OCI-LY7 (cell line): Measurements from ENCODE around the gene HDAC4. TPM values are rescaled to one million over a fixed set of nuclear protein-coding genes. Genes with fewer than 3 reads are reported as not detected.

Experiments used
- BruUV-seq: library from RNA; stranded (reverse); fragments of 400-500 nt; replicated peaks from 2 replicates; lab custom pipeline; 2021; lab: Mats Ljungman, UMichigan
- CTCF ChIA-PET: fragments of 300-600 bp; sonication (Branson Sonifier 250); formaldehyde crosslinking; loops from one replicate; lab custom pipeline; 2022; ENCODE audit warnings: antibody characterized with exemption; ENCODE audit not compliant: unreplicated experiment; lab: Charles Lee
- POLR2A ChIA-PET: fragments of 300-600 bp; sonication (Branson Sonifier 250); formaldehyde crosslinking; loops from one replicate; lab custom pipeline; 2022; ENCODE audit warnings: antibody characterized with exemption; lab: Charles Lee
- DNase-seq: peaks from one replicate; pipeline ENCODE4 v3.0.0-alpha.2; 2015; ENCODE audit warnings: low spot score
- H2AFZ ChIP-seq: fragments of 200-600 bp; sonication (generic), shearing (Covaris generic); 2 replicates; pipeline ENCODE4 v1.6.1; 2014; ENCODE audit warnings: mild to moderate bottlenecking, antibody characterized with exemption, low read length, moderate library complexity
- H3K27ac ChIP-seq: fragments of 200-600 bp; sonication (generic); 2 replicates; pipeline ENCODE4 v1.5.1; 2014; ENCODE audit warnings: mixed run types, low read depth, mild to moderate bottlenecking, moderate library complexity, low read length, inconsistent platforms; ENCODE audit not compliant: poor library complexity, severe bottlenecking
- H3K36me3 ChIP-seq: fragments of 200-600 bp; sonication (generic); 2 replicates; pipeline ENCODE4 v1.6.1; 2014; ENCODE audit warnings: mild to moderate bottlenecking, antibody characterized with exemption, low read length, moderate library complexity, mixed read lengths; ENCODE audit not compliant: insufficient read depth
- H3K4me1 ChIP-seq: fragments of 200-600 bp; sonication (generic); 2 replicates; pipeline ENCODE4 v1.5.1; 2014; ENCODE audit warnings: mild to moderate bottlenecking, low read length; ENCODE audit not compliant: insufficient read depth, poor library complexity, severe bottlenecking
- H3K4me2 ChIP-seq: fragments of 200-600 bp; sonication (generic); 2 replicates; pipeline ENCODE4 v1.6.1; 2014; ENCODE audit warnings: mild to moderate bottlenecking, low read length
- H3K4me3 ChIP-seq: fragments of 200-600 bp; sonication (generic); 2 replicates; pipeline ENCODE4 v1.5.1; 2014; ENCODE audit warnings: mild to moderate bottlenecking, low read depth, low read length; ENCODE audit not compliant: poor library complexity, severe bottlenecking
- H3K79me2 ChIP-seq: fragments of 200-600 bp; sonication (generic); 2 replicates; pipeline ENCODE4 v1.6.1; 2016; ENCODE audit warnings: low read depth, mild to moderate bottlenecking, low read length, moderate library complexity, mixed read lengths; ENCODE audit not compliant: insufficient read depth
- H3K9me2 ChIP-seq: fragments of 200-600 bp; sonication (generic); 2 replicates; pipeline ENCODE4 v1.6.1; 2016; ENCODE audit warnings: mild to moderate bottlenecking, low read length, mixed read lengths; ENCODE audit not compliant: insufficient read depth
- H3K9me3 ChIP-seq: fragments of 200-600 bp; sonication (generic); 2 replicates; pipeline ENCODE4 v1.6.1; 2014; ENCODE audit warnings: mild to moderate bottlenecking, mixed run types, low read length, mixed read lengths
- H4K20me1 ChIP-seq: fragments of 200-600 bp; sonication (generic); 2 replicates; pipeline ENCODE4 v1.6.1; 2014; ENCODE audit warnings: mild to moderate bottlenecking, antibody characterized with exemption, low read length, moderate library complexity, mixed read lengths; ENCODE audit not compliant: insufficient read depth
- EZH2phosphoT487 ChIP-seq: fragments of 200-600 bp; sonication (generic); IDR thresholded peaks from 2 replicates; pipeline ENCODE4 v1.6.1; 2018; ENCODE audit warnings: low read depth, borderline replicate concordance, mild to moderate bottlenecking, mixed run types, antibody characterized with exemption, low read length, moderate library complexity, mixed read lengths
- intact Hi-C: fragments of 100-400 bp; cut with micrococcal nuclease; formaldehyde crosslinking; loops from one replicate; pipeline ENCODE4 v1.10.0; 2022; ENCODE audit not compliant: unreplicated experiment
- total RNA-seq, 2 experiments: library from RNA; depleted of rRNA in 1 of 2; stranded (reverse); fragments of >200 nt in 1 of 2; shearing (Covaris generic) in 1 of 2; gene quantifications; 2 replicates each; pipeline ENCODE4 v1.2.3, GENCODE V29; 2014 to 2022
- TF ChIP-seq, protein P1 (sequence below): fragments of 200-600 bp; sonication (generic); conservative IDR thresholded peaks from 2 replicates; pipeline ENCODE4 v1.5.1; 2014; ENCODE audit warnings: mild to moderate bottlenecking, antibody characterized with exemption, low read length, moderate library complexity, mixed read lengths

Gene HDAC4
- total RNA-seq, 2 experiments from 2014 or later: 10.2 to 20.6 TPM

DNA sequence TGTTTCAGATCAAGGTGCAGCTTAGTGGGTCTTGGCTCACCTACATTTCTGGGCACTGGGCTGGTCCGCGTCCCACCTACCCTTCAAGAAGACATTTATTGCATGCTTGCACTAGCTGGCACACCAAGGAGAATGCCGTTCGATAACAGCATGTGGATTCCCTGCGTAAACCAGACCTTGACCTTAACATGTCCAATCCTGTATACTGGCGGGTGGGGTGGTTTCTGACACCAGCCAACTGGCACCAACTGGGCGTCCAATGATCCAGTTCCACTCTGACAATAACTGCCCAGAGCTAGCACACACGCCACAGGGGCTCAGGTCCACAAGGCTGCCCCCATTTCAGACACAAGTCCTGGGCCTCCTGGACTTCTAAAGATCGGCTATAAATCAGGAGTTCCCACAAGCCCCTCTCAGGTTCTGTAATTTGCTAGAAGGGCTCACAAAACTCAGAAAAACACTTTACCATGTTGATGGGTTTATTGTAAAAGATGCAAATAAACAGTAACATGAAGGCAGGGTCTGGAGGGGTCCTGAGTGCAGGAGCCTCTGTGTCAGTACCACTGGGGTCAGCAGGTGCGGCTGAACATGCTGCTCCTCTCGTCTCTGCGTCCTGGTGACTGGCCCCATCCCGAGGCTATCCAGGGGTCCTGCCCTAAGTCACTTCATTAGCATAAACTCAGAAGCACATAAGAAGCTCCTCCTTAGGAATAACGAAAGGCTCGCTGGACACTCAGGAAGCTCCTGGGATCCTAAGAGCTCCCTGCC lies 161.8 kb downstream of the HDAC4 start:
- no TSS peak for BruUV-seq
- DNase-seq: no peak
- intact Hi-C loops: no loop called here
- Histone ChIP-seq H3K79me2 (no peaks in the 10 kb centered on the region), H3K9me2 (no peaks in the 10 kb centered on the region), H2AFZ (no peak overlapping the region), H3K27ac (no peak overlapping the region), H3K4me3 (no peak overlapping the region), H4K20me1 (no peaks in the 10 kb centered on the region; the same call in 1 of the 2 replicates), H3K4me1 (no peaks in the 10 kb centered on the region), H3K9me3 (no peaks in the 10 kb centered on the region), H3K4me2 (no peak overlapping the region), H3K36me3 (no peaks in the 10 kb centered on the region)
- ChIA-PET CTCF (no interaction called here), POLR2A (no interaction called here)
- TF ChIP-seq EZH2phosphoT487: no peak
- TF ChIP-seq, protein P1, sequence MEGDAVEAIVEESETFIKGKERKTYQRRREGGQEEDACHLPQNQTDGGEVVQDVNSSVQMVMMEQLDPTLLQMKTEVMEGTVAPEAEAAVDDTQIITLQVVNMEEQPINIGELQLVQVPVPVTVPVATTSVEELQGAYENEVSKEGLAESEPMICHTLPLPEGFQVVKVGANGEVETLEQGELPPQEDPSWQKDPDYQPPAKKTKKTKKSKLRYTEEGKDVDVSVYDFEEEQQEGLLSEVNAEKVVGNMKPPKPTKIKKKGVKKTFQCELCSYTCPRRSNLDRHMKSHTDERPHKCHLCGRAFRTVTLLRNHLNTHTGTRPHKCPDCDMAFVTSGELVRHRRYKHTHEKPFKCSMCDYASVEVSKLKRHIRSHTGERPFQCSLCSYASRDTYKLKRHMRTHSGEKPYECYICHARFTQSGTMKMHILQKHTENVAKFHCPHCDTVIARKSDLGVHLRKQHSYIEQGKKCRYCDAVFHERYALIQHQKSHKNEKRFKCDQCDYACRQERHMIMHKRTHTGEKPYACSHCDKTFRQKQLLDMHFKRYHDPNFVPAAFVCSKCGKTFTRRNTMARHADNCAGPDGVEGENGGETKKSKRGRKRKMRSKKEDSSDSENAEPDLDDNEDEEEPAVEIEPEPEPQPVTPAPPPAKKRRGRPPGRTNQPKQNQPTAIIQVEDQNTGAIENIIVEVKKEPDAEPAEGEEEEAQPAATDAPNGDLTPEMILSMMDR: no peak

DNA sequence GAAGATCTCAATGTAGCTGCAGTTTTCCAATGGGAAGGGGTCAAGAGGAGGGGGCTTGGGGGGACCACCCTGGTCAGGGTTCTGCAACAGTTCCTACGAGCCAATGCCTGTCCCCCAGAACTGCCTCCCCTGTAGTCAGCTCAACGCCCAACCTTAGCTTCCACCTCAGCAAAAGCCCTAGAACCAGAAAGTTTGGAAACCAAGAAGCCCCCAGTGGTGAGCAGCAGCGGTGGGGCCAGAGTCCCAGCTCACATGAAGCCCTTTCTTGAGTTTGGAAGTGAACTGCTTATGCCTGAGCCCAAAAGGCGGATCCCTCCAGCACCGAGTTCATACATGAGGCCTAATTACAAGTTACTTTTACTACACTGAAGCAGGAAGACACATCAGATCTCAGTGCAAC lies 162.4 kb downstream of the HDAC4 start:
- no peak overlapping the region for H3K27ac ChIP-seq
- no peaks in the 10 kb centered on the region for H3K9me2 ChIP-seq
- H3K9me3 ChIP-seq: no peaks in the 10 kb centered on the region
- no peak overlapping the region for H3K4me3 ChIP-seq
- H4K20me1 ChIP-seq: no peaks in the 10 kb centered on the region; the same call in 1 of the 2 replicates
- no peak overlapping the region for H3K4me2 ChIP-seq
- H3K4me1 ChIP-seq: no peaks in the 10 kb centered on the region
- no peaks in the 10 kb centered on the region for H3K36me3 ChIP-seq
- no peak overlapping the region for H2AFZ ChIP-seq
- POLR2A ChIA-PET: no interaction called here
- intact Hi-C loops: no loop called here
- no peaks in the 10 kb centered on the region for H3K79me2 ChIP-seq
- no TSS peak for BruUV-seq
- CTCF ChIA-PET: no interaction called here
- TF ChIP-seq, protein P1: no peak
- TF ChIP-seq EZH2phosphoT487: no peak
- no peak for DNase-seq

DNA sequence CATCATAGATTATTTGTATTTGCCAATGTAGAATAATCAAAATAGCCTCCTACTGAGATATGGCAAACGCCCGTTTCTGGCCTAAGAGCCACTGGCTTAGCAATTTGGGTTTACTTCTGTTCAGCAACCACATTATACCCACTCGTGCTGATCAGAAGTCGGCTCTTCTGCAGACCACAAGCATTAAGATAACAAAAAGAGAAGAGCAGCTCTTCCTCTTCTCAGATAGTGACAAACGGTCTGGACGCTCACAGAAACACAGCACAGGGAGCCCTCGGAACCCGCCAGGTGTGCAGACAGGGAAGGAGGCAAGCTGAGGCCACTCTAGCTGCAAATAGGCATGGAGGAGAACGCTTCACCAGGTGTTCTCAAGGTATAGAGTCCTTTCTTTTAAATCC lies 164.0 kb downstream of the HDAC4 start:
- H2AFZ ChIP-seq: no peak overlapping the region
- intact Hi-C loops: no loop called here
- no peaks in the 10 kb centered on the region for H3K4me1 ChIP-seq
- no peak overlapping the region for H3K4me3 ChIP-seq
- no peaks in the 10 kb centered on the region for H3K9me2 ChIP-seq
- no peaks in the 10 kb centered on the region for H3K79me2 ChIP-seq
- TF ChIP-seq, protein P1: no peak
- no peak for TF ChIP-seq EZH2phosphoT487
- CTCF ChIA-PET: interaction anchor here (0.5 kb wide), 1 partner anchor 28 kb away, joined by 5 read pairs; no protein-coding TSS in a partner anchor
- no peak overlapping the region for H3K27ac ChIP-seq
- no TSS peak for BruUV-seq
- no peaks in the 10 kb centered on the region; the same call in 1 of the 2 replicates for H4K20me1 ChIP-seq
- no peaks in the 10 kb centered on the region for H3K36me3 ChIP-seq
- POLR2A ChIA-PET: no interaction called here
- no peak overlapping the region for H3K4me2 ChIP-seq
- no peaks in the 10 kb centered on the region for H3K9me3 ChIP-seq
- no peak for DNase-seq
